Measurements from ENCODE around the gene ZNF236. TPM values are rescaled to one million over a fixed set of nuclear protein-coding genes. Genes with fewer than 3 reads are reported as not detected.
A peak's percentile ranks its signal among the peaks of the same experiment; 100 is the strongest.

Gene ZNF236
- polyA plus RNA-seq, 1 donor from 2014 or later: 7.7 TPM

- no peak overlapping the region for H3K4me2 ChIP-seq (ENCODE audit: low read length)
- H3K36me3 ChIP-seq (ENCODE audit: insufficient read depth, low read length): no peaks in the 10 kb centered on the region
- no peak overlapping the region for H2AFZ ChIP-seq (ENCODE audit: low read depth, low read length)
- no peak for TF ChIP-seq RAD21 (conservative IDR thresholded peaks at IDR 0.05)
- TF ChIP-seq, protein P1, sequence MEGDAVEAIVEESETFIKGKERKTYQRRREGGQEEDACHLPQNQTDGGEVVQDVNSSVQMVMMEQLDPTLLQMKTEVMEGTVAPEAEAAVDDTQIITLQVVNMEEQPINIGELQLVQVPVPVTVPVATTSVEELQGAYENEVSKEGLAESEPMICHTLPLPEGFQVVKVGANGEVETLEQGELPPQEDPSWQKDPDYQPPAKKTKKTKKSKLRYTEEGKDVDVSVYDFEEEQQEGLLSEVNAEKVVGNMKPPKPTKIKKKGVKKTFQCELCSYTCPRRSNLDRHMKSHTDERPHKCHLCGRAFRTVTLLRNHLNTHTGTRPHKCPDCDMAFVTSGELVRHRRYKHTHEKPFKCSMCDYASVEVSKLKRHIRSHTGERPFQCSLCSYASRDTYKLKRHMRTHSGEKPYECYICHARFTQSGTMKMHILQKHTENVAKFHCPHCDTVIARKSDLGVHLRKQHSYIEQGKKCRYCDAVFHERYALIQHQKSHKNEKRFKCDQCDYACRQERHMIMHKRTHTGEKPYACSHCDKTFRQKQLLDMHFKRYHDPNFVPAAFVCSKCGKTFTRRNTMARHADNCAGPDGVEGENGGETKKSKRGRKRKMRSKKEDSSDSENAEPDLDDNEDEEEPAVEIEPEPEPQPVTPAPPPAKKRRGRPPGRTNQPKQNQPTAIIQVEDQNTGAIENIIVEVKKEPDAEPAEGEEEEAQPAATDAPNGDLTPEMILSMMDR (IDR thresholded peaks at IDR 0.05; ENCODE audit: poor library complexity, severe bottlenecking): no peak
- no peak for TF ChIP-seq TAF1 (IDR thresholded peaks at IDR 0.05; ENCODE audit: low read depth)
- H3K27me3 ChIP-seq (ENCODE audit: insufficient read depth, low read depth, low read length): no peaks in the 10 kb centered on the region
- H3K27ac ChIP-seq (ENCODE audit: low read length): no peak overlapping the region
- H3K4me3 ChIP-seq (ENCODE audit: low read length): no peak overlapping the region
- H3K9ac ChIP-seq (ENCODE audit: low read length): no peak overlapping the region
- H3K79me2 ChIP-seq (replicated peaks; ENCODE audit: insufficient read depth, low read length): no peaks in the 10 kb centered on the region
- H3K9me2 ChIP-seq (ENCODE audit: insufficient read depth, low read length): no peaks in the 10 kb centered on the region
- no peaks in the 10 kb centered on the region for H3F3A ChIP-seq (ENCODE audit: insufficient read depth, low read length, poor library complexity, severe bottlenecking)
- no peaks in the 10 kb centered on the region for H4K20me1 ChIP-seq (ENCODE audit: insufficient read depth)
- no peaks in the 10 kb centered on the region for H3K9me3 ChIP-seq (ENCODE audit: low read length)
Measured at GRCh38 chr18:76803413-76803812, 18.9 kb upstream of the ZNF236 start.

DNA sequence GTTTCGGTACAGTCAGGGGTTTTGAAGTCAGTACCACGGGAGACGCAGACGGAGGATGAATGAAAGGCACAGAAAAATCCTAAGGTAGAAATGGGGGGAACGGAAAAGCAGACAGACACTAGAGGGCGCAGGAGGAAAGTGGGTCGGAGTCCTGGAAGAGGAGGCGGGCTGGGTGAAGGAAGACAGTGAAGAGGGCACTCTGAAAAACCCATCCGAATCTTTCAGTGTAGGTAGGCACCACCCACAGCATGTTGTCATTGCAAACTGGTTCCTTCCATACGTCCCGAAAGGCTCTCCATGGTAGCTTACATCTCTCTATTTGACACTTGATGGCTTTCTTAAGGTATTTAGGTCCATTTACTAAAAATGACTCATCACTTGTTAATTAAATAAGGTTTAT lies 18.5 kb upstream of the ZNF236 start:
- H2AFZ ChIP-seq (ENCODE audit: low read depth, low read length): no peak overlapping the region

GRCh38 chr18:76805221-76805620 lies 17.1 kb upstream of the ZNF236 start:
- no peaks in the 10 kb centered on the region for H3F3A ChIP-seq (ENCODE audit: insufficient read depth, low read length, poor library complexity, severe bottlenecking)
- H3K27me3 ChIP-seq (ENCODE audit: insufficient read depth, low read depth, low read length): no peaks in the 10 kb centered on the region
- H3K27ac ChIP-seq (ENCODE audit: low read length): no peak overlapping the region

More for the DNA sequence above, 18.5 kb upstream of the ZNF236 start:
- Histone ChIP-seq H3K27me3 (ENCODE audit: insufficient read depth, low read depth, low read length) (no peaks in the 10 kb centered on the region), H4K20me1 (ENCODE audit: insufficient read depth) (no peaks in the 10 kb centered on the region), H3K9me2 (ENCODE audit: insufficient read depth, low read length) (no peaks in the 10 kb centered on the region), H3K9ac (ENCODE audit: low read length) (no peak overlapping the region), H3K9me3 (ENCODE audit: low read length) (no peaks in the 10 kb centered on the region), H3K27ac (ENCODE audit: low read length) (no peak overlapping the region), H3K36me3 (ENCODE audit: insufficient read depth, low read length) (no peaks in the 10 kb centered on the region), H3K79me2 (replicated peaks; ENCODE audit: insufficient read depth, low read length) (no peaks in the 10 kb centered on the region), H3K4me2 (ENCODE audit: low read length) (no peak overlapping the region), H3K4me3 (ENCODE audit: low read length) (no peak overlapping the region), H3F3A (ENCODE audit: insufficient read depth, low read length, poor library complexity, severe bottlenecking) (no peaks in the 10 kb centered on the region)
- peak; percentile 27 for TF ChIP-seq RAD21 (conservative IDR thresholded peaks at IDR 0.05)
- TF ChIP-seq, protein P1 (IDR thresholded peaks at IDR 0.05; ENCODE audit: poor library complexity, severe bottlenecking): peak; percentile 53
- no peak for TF ChIP-seq TAF1 (IDR thresholded peaks at IDR 0.05; ENCODE audit: low read depth)

More at GRCh38 chr18:76805221-76805620, 17.1 kb upstream of the ZNF236 start:
- Histone ChIP-seq H3K79me2 (replicated peaks; ENCODE audit: insufficient read depth, low read length) (no peaks in the 10 kb centered on the region), H3K36me3 (ENCODE audit: insufficient read depth, low read length) (no peaks in the 10 kb centered on the region), H3K9ac (ENCODE audit: low read length) (no peak overlapping the region), H4K20me1 (ENCODE audit: insufficient read depth) (no peaks in the 10 kb centered on the region), H3K9me2 (ENCODE audit: insufficient read depth, low read length) (no peaks in the 10 kb centered on the region), H3K4me3 (ENCODE audit: low read length) (no peak overlapping the region), H3K4me2 (ENCODE audit: low read length) (no peak overlapping the region), H3K9me3 (ENCODE audit: low read length) (no peaks in the 10 kb centered on the region), H2AFZ (ENCODE audit: low read depth, low read length) (no peak overlapping the region)
- TF ChIP-seq POLR2AphosphoS5 (IDR thresholded peaks at IDR 0.05) (no peak), EP300 (conservative IDR thresholded peaks at IDR 0.05; ENCODE audit: poor library complexity, severe bottlenecking) (no peak), SMC3 (conservative IDR thresholded peaks at IDR 0.05; ENCODE audit: poor library complexity) (no peak), MXI1 (conservative IDR thresholded peaks at IDR 0.05; ENCODE audit: poor library complexity, severe bottlenecking) (no peak), EZH2 (IDR thresholded peaks at IDR 0.05; ENCODE audit: borderline replicate concordance, insufficient read depth, low read length, poor library complexity, severe bottlenecking) (no peak), TAF1 (IDR thresholded peaks at IDR 0.05; ENCODE audit: low read depth) (no peak), RAD21 (conservative IDR thresholded peaks at IDR 0.05) (no peak)
- TF ChIP-seq, protein P1 (IDR thresholded peaks at IDR 0.05; ENCODE audit: poor library complexity, severe bottlenecking): no peak
- TF ChIP-seq, protein P2, sequence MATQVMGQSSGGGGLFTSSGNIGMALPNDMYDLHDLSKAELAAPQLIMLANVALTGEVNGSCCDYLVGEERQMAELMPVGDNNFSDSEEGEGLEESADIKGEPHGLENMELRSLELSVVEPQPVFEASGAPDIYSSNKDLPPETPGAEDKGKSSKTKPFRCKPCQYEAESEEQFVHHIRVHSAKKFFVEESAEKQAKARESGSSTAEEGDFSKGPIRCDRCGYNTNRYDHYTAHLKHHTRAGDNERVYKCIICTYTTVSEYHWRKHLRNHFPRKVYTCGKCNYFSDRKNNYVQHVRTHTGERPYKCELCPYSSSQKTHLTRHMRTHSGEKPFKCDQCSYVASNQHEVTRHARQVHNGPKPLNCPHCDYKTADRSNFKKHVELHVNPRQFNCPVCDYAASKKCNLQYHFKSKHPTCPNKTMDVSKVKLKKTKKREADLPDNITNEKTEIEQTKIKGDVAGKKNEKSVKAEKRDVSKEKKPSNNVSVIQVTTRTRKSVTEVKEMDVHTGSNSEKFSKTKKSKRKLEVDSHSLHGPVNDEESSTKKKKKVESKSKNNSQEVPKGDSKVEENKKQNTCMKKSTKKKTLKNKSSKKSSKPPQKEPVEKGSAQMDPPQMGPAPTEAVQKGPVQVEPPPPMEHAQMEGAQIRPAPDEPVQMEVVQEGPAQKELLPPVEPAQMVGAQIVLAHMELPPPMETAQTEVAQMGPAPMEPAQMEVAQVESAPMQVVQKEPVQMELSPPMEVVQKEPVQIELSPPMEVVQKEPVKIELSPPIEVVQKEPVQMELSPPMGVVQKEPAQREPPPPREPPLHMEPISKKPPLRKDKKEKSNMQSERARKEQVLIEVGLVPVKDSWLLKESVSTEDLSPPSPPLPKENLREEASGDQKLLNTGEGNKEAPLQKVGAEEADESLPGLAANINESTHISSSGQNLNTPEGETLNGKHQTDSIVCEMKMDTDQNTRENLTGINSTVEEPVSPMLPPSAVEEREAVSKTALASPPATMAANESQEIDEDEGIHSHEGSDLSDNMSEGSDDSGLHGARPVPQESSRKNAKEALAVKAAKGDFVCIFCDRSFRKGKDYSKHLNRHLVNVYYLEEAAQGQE (IDR thresholded peaks at IDR 0.05; ENCODE audit: borderline replicate concordance): no peak

Measured in neural cell (in vitro differentiated cells).